Endothelial cell (in vitro differentiated cells): ENCODE data around the gene APBB1IP. TPM values are rescaled to one million over a fixed set of nuclear protein-coding genes. Genes with fewer than 3 reads are reported as not detected.
"Not testable (repeated sequence)": the region's sequence is repeated elsewhere in the genome, so short reads cannot be mapped to it uniquely, and the experiment has no call there.

ENCODE experiments used
- DNase-seq: peaks from one replicate; pipeline ENCODE4 v3.0.0; 2021; ENCODE audit warnings: low spot score
- H3K27ac Mint-ChIP-seq: one replicate; pipeline ENCODE4 v1.8.0; 2021; ENCODE audit warnings: mixed read lengths, inconsistent platforms; ENCODE audit not compliant: unreplicated experiment
- H3K27me3 Mint-ChIP-seq: one replicate; pipeline ENCODE4 v1.8.0; 2021; ENCODE audit warnings: mild to moderate bottlenecking, moderate library complexity, mixed read lengths, inconsistent platforms; ENCODE audit not compliant: unreplicated experiment
- H3K36me3 Mint-ChIP-seq: one replicate; pipeline ENCODE4 v1.8.0; 2021; ENCODE audit warnings: mild to moderate bottlenecking, low read depth, mixed read lengths, inconsistent platforms; ENCODE audit not compliant: unreplicated experiment
- H3K4me1 Mint-ChIP-seq: one replicate; pipeline ENCODE4 v1.8.0; 2021; ENCODE audit warnings: mild to moderate bottlenecking, mixed read lengths, inconsistent platforms; ENCODE audit not compliant: unreplicated experiment
- H3K4me3 Mint-ChIP-seq: one replicate; pipeline ENCODE4 v1.8.0; 2021; ENCODE audit warnings: mild to moderate bottlenecking, mixed read lengths, inconsistent platforms; ENCODE audit not compliant: unreplicated experiment
- H3K9me3 Mint-ChIP-seq: one replicate; pipeline ENCODE4 v1.8.0; 2021; ENCODE audit warnings: mixed read lengths, inconsistent platforms; ENCODE audit not compliant: unreplicated experiment
- total RNA-seq: library from RNA; stranded (reverse); fragmentation: NEBNext Ultra II Directional; extraction: Animal tissue kit (Norgen Biotek cat#: 25700); gene quantifications from one replicate; pipeline ENCODE4 v1.2.1, GENCODE V29; 2021; ENCODE audit not compliant: unreplicated experiment
- TF ChIP-seq, protein P1 (sequence below): fragments of 200-600 bp; sonication (generic); IDR thresholded peaks from one replicate; pipeline ENCODE4 v1.5.0; 2021; ENCODE audit warnings: antibody characterized with exemption; ENCODE audit not compliant: unreplicated experiment

APBB1IP gene
- total RNA-seq, 1 donor from 2014 or later: not detected

DNA sequence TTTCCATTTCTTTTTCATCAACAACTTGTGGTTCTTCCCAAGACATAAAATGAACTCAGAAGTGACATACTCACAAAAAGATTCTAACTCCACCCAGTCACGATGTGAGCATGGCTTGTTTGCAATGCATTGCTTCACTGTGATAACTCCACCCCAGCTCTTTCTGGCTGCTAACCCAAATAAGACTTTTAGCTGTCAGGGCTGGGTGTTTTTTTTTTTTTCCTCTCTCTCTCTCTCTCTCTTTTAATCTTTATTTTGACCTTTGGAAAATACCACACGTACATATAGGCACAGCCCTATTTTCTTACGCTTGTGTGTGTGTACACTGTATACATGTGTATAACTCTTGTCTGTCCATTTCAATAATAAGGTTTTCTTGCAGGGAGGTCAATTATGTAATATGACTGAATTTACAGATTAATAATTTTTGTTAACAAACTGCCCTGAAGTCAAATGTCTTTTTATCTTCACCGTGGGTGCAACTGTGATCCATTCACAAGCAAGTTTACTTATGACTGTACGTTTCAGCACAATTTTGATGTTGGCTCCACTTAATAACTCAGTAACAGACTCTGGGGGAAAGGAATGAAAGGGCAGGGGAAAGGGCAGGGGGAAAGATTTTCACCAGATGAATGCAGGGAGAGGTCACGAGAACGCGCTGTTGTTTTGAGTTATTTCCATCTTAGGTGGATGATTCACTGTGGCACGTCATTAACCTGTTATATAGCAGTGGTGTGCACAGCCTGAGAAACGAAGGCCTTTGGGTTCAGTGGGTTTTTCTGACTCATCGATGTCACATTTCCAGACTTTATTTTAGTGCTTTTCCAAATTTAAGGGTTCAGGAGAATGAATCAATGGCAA, 49.1 kb downstream of the APBB1IP start:
- TF ChIP-seq, protein P1, sequence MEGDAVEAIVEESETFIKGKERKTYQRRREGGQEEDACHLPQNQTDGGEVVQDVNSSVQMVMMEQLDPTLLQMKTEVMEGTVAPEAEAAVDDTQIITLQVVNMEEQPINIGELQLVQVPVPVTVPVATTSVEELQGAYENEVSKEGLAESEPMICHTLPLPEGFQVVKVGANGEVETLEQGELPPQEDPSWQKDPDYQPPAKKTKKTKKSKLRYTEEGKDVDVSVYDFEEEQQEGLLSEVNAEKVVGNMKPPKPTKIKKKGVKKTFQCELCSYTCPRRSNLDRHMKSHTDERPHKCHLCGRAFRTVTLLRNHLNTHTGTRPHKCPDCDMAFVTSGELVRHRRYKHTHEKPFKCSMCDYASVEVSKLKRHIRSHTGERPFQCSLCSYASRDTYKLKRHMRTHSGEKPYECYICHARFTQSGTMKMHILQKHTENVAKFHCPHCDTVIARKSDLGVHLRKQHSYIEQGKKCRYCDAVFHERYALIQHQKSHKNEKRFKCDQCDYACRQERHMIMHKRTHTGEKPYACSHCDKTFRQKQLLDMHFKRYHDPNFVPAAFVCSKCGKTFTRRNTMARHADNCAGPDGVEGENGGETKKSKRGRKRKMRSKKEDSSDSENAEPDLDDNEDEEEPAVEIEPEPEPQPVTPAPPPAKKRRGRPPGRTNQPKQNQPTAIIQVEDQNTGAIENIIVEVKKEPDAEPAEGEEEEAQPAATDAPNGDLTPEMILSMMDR: no peak
- no peaks in the 10 kb centered on the region for H3K9me3 Mint-ChIP-seq
- H3K36me3 Mint-ChIP-seq: no peaks in the 10 kb centered on the region
- H3K27me3 Mint-ChIP-seq: no peaks in the 10 kb centered on the region
- DNase-seq: no peak
- H3K27ac Mint-ChIP-seq: no peak overlapping the region
- no peaks in the 10 kb centered on the region for H3K4me1 Mint-ChIP-seq
- H3K4me3 Mint-ChIP-seq: no peak overlapping the region

DNA sequence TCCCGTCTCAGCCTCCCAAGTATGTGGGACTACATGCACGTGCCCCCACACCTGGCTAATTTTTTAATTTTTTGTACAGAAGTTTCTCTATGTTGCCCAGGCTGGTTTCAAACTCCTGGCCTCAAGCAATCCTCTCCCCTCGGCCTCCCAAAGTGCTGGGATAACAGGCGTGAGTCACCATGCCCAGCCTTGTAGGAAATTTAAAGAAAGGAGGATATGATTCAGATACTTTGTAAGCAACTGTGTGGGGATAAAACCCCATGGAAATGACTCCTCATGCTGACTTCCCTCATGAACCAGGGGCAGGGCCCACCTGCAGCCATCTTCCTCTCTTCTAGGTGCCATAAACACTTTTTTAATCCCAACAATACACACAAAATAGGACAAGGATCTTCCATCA, 50.2 kb downstream of the APBB1IP start:
- no peaks in the 10 kb centered on the region for H3K9me3 Mint-ChIP-seq
- H3K4me1 Mint-ChIP-seq: no peaks in the 10 kb centered on the region

DNA sequence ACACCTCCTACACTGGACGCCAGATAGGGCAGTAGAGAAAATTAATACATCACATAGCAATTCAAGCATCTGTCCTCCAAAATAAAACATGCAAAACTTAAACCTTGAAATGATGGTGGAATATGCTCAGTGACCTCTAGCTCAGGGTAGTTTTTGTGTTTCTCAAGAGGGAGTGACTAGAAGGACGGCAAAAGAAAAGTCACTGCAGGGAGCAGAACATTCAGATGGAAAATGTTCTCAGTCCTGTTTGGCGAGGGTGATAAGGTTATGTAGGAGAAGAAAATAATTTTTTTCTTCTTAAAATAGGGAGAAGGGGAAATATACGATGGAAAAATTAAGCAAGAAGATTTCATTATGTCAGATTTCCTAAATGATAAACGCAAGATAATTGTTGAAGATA, 50.9 kb downstream of the APBB1IP start:
- DNase-seq: no peak
- Mint-ChIP-seq H3K27ac (no peak overlapping the region), H3K27me3 (no peaks in the 10 kb centered on the region), H3K4me1 (no peaks in the 10 kb centered on the region), H3K36me3 (no peaks in the 10 kb centered on the region), H3K9me3 (no peaks in the 10 kb centered on the region), H3K4me3 (no peak overlapping the region)
- TF ChIP-seq, protein P1: no peak

More for the DNA sequence above, 50.2 kb downstream of the APBB1IP start:
- no peak for DNase-seq
- Mint-ChIP-seq H3K36me3 (no peaks in the 10 kb centered on the region), H3K27ac (no peak overlapping the region), H3K27me3 (no peaks in the 10 kb centered on the region), H3K4me3 (no peak overlapping the region)
- TF ChIP-seq, protein P1: no peak

DNA sequence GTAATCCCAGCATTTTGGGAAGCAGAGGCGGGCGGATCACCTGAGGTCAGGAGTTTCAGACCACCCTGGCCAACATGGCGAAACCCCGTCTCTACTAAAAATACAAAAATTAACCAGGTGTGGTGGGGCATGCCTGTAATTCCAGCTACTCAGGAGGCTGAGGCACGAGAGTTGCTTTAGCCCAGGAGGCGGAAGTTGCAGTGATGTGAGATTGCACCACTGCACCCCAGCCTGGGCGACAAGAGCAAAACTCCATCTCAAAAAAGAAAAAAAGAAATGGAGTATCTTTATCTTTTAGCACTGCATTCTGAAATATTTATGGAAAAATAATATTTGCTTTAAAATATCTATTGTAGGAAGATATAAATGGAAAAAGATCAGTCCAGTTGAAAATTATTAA, 52.2 kb downstream of the APBB1IP start:
- DNase-seq, H3K9me3 Mint-ChIP-seq: not testable (repeated sequence)

DNA sequence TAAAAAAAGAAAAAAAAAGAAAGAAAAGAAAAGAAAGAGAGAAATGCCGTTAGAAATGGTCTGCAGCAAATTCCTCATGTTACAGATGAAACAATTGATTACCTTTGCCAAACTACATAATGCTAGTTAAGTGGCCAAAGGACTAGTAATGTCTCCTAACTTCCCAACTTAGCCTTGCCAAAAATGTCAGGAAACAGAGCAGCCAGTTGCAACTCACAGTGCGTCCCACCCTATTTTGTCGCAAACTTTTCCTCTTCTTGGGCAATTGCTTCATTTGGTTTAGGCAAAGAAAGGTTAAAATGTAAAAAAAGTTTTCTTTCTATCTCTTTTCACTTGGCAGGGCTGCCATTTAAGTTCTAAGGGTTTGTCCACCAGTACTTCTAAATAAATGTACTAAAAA, 53.1 kb downstream of the APBB1IP start:
- DNase-seq: no peak
- no peaks in the 10 kb centered on the region for H3K27me3 Mint-ChIP-seq
- TF ChIP-seq, protein P1: no peak
- H3K4me1 Mint-ChIP-seq: no peaks in the 10 kb centered on the region
- no peak overlapping the region for H3K27ac Mint-ChIP-seq
- no peaks in the 10 kb centered on the region for H3K36me3 Mint-ChIP-seq
- no peaks in the 10 kb centered on the region for H3K9me3 Mint-ChIP-seq
- no peak overlapping the region for H3K4me3 Mint-ChIP-seq

More for the DNA sequence above, 52.2 kb downstream of the APBB1IP start:
- not testable (repeated sequence) for H3K4me1 Mint-ChIP-seq, H3K36me3 Mint-ChIP-seq, H3K27me3 Mint-ChIP-seq, H3K27ac Mint-ChIP-seq, H3K4me3 Mint-ChIP-seq
